Measurements from ENCODE around the gene KCNH1.

KCNH1 gene

GRCh38 chr1:211133836-211134669 lies at the start of gene KCNH1:
KCNH1 (minus strand) TSS chr1:211134148; CDS start chr1:211133945, 203 bp downstream.
- DNase-seq: peak; percentile 69

- no peak for DNase-seq
Observed at GRCh38 chr1:211182746-211183145, 48.8 kb upstream of the KCNH1 start.

GRCh38 chr1:211174375-211174774 lies 40.4 kb upstream of the KCNH1 start:
- no peak for DNase-seq

DNA sequence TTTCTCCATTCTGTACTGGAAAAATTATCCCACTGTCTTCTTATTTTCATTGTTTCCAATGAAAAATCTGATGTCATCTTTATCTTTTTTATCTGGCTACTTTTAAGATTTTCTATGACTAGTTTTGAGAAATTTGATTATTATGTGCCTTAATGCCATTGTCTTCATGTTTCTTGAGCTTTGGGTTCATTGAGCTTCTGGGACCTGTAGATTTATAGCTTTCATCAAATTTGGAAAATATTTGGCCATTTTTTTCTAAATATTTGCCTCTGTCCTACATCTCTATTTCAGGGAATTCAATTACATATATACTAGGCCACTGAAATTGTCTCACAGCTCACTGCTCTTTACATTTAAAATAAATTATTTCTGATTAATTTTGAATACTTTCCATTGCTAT lies 38.7 kb upstream of the KCNH1 start:
- no peak for DNase-seq

DNA sequence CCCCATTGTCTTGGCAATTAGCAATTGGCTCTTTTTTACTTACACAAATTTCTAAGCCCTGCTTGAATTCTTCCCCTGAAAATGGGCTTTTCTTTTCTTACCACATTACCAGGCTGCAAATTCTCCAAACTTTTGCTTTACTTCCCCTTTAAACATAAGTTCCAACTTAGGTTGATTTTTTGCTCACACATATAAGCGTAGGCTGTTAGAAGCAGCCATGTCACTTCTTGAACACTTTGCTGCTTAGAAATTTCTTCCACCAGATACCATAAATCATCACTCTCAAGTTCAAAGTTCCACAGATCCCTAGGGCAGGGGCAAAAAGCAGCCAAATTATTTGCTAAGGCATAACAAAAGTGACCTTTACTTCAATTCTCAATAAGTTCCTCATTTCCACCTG lies 35.4 kb upstream of the KCNH1 start:
- no peak for DNase-seq

DNA sequence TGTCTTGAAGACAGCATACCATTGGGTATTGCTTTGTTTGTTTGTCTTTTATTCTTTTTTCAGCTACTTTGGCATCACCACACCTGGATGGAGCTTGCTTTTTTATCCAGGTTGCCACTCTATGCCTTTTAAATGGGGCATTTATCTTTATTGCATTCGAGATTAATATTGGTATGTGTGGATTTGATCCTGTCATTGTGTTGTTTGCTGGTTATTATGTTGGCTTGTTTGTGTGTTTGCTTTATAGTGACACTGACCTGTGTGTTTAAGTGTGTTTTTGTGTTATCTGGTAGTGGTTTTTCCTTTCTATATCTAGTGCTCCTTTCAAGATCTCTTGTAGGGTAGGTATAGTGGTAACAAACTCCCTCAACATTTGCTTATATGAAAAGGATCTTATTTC lies 24.9 kb upstream of the KCNH1 start:
- DNase-seq: no peak

DNA sequence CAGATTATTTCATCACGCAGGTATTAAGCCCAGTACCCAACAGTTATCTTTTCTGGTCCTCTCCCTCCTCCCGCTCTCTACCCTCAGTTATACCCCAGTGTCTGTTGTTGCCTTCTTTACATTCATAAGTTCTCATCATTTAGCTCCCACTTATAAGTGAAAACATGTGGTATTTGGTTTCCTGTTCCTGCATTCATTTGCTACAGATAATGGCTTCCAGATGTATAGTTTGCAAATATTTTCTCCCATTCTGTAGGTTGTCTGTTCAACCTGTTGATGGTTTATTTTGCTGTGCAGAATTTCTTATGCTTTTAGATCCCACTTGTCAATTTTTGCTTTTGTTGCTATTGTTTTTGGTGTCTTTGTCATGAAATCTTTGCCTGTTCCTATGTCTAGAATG lies 21.1 kb upstream of the KCNH1 start:
- DNase-seq: no peak

DNA sequence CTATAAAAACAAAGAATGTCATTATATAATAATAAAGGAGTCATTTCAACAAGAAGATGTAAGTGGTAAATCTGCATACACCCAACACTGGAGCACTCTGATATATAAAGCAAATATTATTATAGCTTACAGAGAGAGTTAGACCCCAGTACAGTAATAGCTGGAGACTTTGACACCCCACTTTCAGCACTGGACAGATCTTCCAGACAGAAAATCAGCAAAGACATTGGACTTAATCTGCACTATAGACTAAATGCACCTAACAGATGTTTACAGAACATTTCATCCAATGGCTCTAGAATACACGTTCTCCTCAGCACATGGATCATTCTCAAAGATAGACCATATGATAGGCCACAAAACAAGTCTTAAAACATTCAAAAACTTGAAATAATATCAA lies 20.0 kb upstream of the KCNH1 start:
- no peak for DNase-seq

DNA sequence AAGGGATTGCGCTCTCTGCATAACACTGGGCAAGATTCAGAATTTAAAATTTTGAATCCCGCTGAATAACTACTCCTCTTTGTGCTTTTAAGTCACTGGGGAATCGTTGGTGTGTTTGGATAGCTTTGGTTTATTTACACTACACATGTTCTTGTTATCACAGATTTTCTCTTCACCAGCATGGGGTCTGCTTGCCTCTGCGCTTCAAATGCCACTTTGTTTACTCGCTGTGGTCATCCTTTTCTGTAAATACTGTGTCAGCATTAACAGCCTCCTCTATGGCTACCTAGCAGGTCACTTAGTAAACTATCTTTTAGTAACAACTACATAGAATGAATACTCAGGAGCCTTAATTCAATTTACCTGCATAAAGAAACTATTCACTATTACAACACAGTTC lies 14.4 kb upstream of the KCNH1 start:
- peak; percentile 7 for DNase-seq

DNA sequence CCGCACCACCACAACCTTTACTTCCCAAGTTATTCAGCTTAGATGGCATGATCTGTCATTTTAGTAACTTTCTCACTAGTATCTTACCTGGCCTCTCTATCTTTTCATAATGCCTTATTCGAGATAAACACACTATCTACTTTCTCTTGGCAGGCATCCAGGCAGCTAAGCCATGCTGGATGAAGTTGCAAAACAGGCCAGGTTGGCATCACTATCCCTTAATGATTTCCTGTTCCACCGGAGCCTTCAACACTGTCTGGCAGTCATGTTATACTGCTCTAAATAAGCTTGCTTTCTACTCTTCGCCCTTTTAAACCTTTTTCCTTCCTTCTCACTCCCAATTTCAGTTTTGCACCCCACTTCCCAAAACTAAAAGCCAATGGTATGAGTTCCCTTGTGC lies 12.0 kb upstream of the KCNH1 start:
- DNase-seq: no peak

DNA sequence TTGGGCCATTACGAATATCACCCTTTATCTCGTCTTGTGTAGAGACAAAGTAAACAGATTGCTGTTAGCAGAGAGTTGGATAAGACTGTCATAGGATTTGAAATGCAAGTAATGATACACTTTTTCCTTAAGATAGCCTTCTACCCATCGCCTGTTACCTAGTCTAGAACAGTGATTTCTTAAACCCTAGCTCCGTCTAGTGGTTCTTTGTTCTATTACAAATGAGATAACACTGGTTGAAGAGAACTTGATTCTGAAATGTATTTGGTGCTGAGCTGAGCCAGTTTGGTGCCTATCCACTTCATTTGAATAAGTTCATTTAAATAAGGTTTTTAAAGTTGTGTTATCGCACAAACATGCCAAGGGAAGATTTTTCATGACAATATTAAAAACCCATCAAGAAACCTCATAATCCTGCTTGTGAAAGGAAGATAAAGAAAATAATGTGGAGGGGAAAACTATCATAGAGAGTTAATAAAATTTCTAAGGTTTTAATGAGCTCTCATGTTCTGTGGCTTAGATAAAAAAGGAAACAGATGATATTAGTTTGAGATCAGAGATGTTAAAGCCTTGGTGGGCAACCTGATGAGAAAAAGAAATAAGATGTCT lies 1.5 kb upstream of the KCNH1 start:
- peak; percentile 23 for DNase-seq

GRCh38 chr1:211133393-211133835 lies 534 bp downstream of the KCNH1 start:
- DNase-seq: peak; percentile 19

DNA sequence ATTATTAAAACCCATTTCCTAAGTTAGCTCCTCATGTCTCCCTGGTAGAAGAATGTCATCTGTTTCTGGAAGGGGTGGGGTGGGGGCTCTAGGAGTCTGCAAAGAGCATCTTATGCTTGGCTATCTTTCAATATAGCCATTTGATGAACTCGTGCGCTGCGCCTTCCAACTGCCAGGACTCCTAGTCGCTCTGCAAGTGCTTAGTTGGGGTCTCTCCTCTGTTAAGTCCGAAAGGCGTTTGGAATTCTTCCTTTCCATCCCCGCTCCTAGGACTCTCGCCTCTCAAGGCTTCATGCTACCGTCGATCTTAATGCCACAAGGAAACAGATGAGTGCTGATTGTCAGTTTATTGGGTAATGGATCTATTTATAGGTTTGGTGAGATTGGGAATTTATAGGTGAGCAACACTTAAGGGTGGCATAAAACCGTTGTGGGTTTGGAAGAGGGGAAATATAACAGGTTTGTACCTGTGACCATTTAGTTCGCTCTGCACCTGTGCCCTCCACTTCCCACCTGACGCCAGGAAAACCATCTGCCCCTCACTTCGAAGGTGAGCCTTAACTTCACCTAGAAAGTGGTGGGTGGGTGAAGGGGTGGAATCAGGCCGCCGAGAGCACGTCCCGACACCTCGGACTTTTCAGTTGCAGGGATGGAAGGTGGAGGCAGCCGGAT lies 1.1 kb downstream of the KCNH1 start:
- peak; percentile 0 for DNase-seq

GRCh38 chr1:211129776-211130175 lies 4.2 kb downstream of the KCNH1 start:
- DNase-seq: no peak

- DNase-seq: no peak
Observed at GRCh38 chr1:211127166-211127565, 6.8 kb downstream of the KCNH1 start.

GRCh38 chr1:211126622-211127021 lies 7.3 kb downstream of the KCNH1 start:
- no peak for DNase-seq

GRCh38 chr1:211118407-211119102 lies 15.4 kb downstream of the KCNH1 start:
- no peak for DNase-seq

DNA sequence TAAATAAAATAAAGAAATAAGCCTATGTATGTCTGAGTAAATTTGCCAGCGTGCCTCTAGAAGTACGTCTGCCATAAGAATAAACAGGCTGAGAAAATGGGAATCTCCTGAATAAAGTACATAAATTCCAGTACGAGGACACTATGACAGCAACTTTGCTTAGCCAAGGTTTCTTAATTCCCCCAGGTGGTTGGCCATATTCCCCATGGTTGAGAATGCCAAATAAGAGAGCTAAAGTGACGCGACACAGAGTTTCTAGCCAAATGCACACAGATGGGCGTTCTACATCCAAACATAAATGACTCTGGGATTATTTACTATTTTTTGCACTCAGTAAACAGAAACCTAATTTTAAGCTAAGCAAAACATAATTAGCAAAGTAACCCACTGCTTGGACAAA lies 19.5 kb downstream of the KCNH1 start:
- no peak for DNase-seq

GRCh38 chr1:211113566-211113965 lies 20.4 kb downstream of the KCNH1 start:
- no peak for DNase-seq

DNA sequence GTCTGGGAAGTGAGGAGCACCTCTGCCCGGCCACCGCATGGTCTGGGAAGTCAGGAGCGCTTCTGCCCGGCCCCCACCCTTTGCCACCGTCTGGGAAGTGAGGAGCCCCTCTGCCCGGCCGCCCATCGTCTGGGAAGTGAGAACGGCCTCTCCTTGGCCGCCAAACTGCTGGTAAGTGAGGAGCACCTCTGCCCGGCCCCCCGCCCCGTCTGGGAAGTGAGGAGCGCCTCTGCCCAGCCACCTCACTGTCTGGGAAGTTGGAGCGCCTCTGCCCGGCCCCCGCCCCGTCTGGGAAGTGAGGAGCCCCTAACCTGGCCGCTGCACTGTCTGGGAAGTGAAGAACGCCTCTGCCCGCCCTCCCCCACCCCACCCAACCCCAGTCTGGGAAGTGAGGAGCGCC lies 22.6 kb downstream of the KCNH1 start:
- DNase-seq: no peak

DNA sequence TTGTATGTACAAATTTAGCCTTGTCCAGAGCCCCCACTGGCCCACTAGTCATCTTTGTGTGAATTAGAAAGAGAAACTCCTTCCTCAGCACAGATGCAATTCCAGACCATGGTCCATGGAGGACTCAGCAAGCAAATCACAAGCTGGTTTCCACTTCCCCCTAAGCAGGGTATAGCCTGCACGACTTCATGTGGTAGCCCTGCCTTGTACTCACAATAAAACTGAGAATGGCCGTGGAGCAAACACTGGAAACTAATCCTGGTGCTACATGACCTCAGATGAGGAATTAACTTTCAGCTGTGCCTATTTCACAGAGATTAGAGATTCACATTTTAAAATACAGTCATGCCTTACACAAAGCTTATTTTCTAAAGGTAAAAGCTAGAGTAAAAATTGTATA lies 32.5 kb downstream of the KCNH1 start:
- DNase-seq: no peak

DNA sequence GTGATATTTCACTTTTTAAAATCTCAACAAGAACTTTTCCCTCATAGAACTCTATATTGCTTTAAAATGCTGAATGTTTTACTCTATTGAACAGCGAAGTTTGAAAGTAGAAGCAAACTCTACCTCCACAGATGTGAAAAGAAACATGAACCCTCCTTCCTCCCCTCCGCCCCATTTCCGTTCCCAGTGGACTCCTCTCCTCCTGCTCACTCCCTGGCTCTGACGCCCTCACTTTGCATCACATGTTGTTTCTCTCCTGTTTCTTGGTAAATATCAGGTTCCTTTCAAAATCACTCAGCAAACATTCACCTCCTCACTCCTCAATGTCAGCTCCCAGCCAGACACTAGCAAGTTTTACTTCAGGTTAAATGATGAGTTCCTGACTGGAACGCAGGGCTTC lies 34.6 kb downstream of the KCNH1 start:
- no peak for DNase-seq

DNA sequence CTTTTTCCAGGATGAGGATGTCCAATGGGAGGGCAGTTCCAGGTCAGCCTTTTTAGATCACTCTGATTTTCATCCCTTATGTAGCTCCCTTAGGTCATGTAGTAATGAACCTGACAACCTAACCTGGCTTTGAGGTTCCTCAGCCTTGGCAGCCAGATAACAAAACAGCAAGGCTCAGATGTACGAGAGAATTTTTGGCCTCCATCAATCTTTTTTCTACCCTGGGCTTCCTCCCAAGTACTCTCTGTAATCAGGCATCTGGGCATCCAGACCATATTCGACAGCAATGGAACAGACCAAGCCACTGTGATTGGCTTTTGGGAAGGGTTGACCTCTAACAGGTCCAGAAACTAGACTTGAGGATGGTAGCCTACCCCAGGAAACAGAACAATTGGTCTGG lies 38.6 kb downstream of the KCNH1 start:
- no peak for DNase-seq
